Tibial nerve (tissue), 4 donors: ENCODE measurements around the gene KDM2A.

Source experiments
- CTCF ChIP-seq, 5 experiments: fragments of 200-600 bp in 3 of 5; fragments of 450-650 bp in 2 of 5; sonication (generic) in 3 of 5; IDR thresholded peaks; one replicate each; pipeline ENCODE4 v1.5.1; 2016 to 2019; ENCODE audit warnings: antibody characterized with exemption in 5 of 5, mild to moderate bottlenecking in 3 of 5, moderate library complexity in 2 of 5
- EP300 ChIP-seq, 2 donors: sonication (generic); formaldehyde crosslinking; IDR thresholded peaks; one replicate each; pipeline ENCODE4 v1.6.1; 2017; ENCODE audit warnings: antibody characterized with exemption in 2 of 2, mild to moderate bottlenecking in 1 of 2
- POLR2A ChIP-seq, 2 donors: fragments of 450-650 bp; IDR thresholded peaks; one replicate each; pipeline ENCODE4 v1.6.1; 2017; ENCODE audit warnings: antibody characterized with exemption in 2 of 2, mild to moderate bottlenecking in 2 of 2, moderate library complexity in 2 of 2

- no peak for TF ChIP-seq CTCF (IDR thresholded peaks at IDR 0.05)
- no peak for TF ChIP-seq POLR2A (IDR thresholded peaks at IDR 0.05)
- TF ChIP-seq EP300 (IDR thresholded peaks at IDR 0.05), result peak in 1 of 2 donors; percentile 47
These were observed 184.2 kb downstream of the KDM2A start, which contains the start of gene SSH3 for GRCh38 chr11:67303132-67303834.
